OCI-LY1 (cell line): ENCODE results near the gene ZNF219.

Source experiments
- H2AFZ ChIP-seq: fragments of 200-600 bp; sonication (generic), shearing (Covaris generic); 2 replicates; pipeline ENCODE4 v1.6.0; 2014; ENCODE audit warnings: antibody characterized with exemption, mild to moderate bottlenecking, low read length
- H3F3A ChIP-seq: fragments of 200-600 bp; sonication (generic), shearing (Covaris generic); 2 replicates; pipeline ENCODE4 v1.6.0; 2014; ENCODE audit warnings: mild to moderate bottlenecking, antibody characterized with exemption, low read length, moderate library complexity; ENCODE audit not compliant: insufficient read depth
- H3K27ac ChIP-seq: fragments of 200-600 bp; sonication (generic); 2 replicates; pipeline ENCODE4 v1.5.1; 2014; ENCODE audit warnings: low read length, mixed run types, mild to moderate bottlenecking, low read depth; ENCODE audit not compliant: poor library complexity, severe bottlenecking
- H3K27me3 ChIP-seq: fragments of 200-600 bp; sonication (generic); 2 replicates; pipeline ENCODE4 v1.6.0; 2014; ENCODE audit warnings: antibody characterized with exemption, mild to moderate bottlenecking, low read length, moderate library complexity; ENCODE audit not compliant: insufficient read depth
- H3K36me3 ChIP-seq: fragments of 200-600 bp; sonication (generic); 2 replicates; pipeline ENCODE4 v1.6.1; 2014; ENCODE audit warnings: mild to moderate bottlenecking, antibody characterized with exemption, low read length, moderate library complexity, mixed read lengths; ENCODE audit not compliant: insufficient read depth
- H3K4me1 ChIP-seq: fragments of 200-600 bp; sonication (generic); 2 replicates; pipeline ENCODE4 v1.5.1; 2014; ENCODE audit warnings: mild to moderate bottlenecking, low read length, moderate library complexity; ENCODE audit not compliant: insufficient read depth, severe bottlenecking
- H3K4me2 ChIP-seq: fragments of 200-600 bp; sonication (generic), shearing (Covaris generic); 2 replicates; pipeline ENCODE4 v1.6.1; 2014; ENCODE audit warnings: low read length
- H3K4me3 ChIP-seq: fragments of 200-600 bp; sonication (generic); 2 replicates; pipeline ENCODE4 v1.5.1; 2014; ENCODE audit warnings: low read length, low read depth, mild to moderate bottlenecking, mixed read lengths; ENCODE audit not compliant: poor library complexity, severe bottlenecking
- H3K79me2 ChIP-seq: fragments of 200-600 bp; shearing (Covaris generic); 2 replicates; pipeline ENCODE4 v1.6.1; 2016; ENCODE audit warnings: mixed run types, low read length, mixed read lengths; ENCODE audit not compliant: insufficient read depth
- H3K9ac ChIP-seq: fragments of 200-600 bp; sonication (generic), shearing (Covaris generic); 2 replicates; pipeline ENCODE4 v1.6.1; 2014; ENCODE audit warnings: mild to moderate bottlenecking, low read length, mixed read lengths
- H3K9me2 ChIP-seq: fragments of 200-600 bp; sonication (generic), shearing (Covaris generic); 2 replicates; pipeline ENCODE4 v1.6.1; 2014; ENCODE audit warnings: low read depth, mild to moderate bottlenecking, low read length, mixed read lengths
- H3K9me3 ChIP-seq: fragments of 200-600 bp; shearing (Covaris generic); 2 replicates; pipeline ENCODE4 v1.6.1; 2014; ENCODE audit warnings: low read length, mixed read lengths
- H4K20me1 ChIP-seq: fragments of 200-600 bp; sonication (generic), shearing (Covaris generic); 2 replicates; pipeline ENCODE4 v1.6.0; 2016; ENCODE audit warnings: mild to moderate bottlenecking, low read length; ENCODE audit not compliant: insufficient read depth
- EZH2 ChIP-seq: fragments of 200-600 bp; sonication (generic), shearing (Covaris generic); IDR thresholded peaks from 2 replicates; pipeline ENCODE4 v1.8.0; 2017; ENCODE audit warnings: borderline replicate concordance, mixed run types, mild to moderate bottlenecking, antibody characterized with exemption, low read length, moderate library complexity, mixed read lengths
- TF ChIP-seq, protein P1 (sequence below): fragments of 200-600 bp; sonication (generic), shearing (Covaris generic); IDR thresholded peaks from 2 replicates; pipeline ENCODE4 v1.5.1; 2017; ENCODE audit warnings: mild to moderate bottlenecking, antibody characterized with exemption, low read length, moderate library complexity, mixed read lengths

ZNF219 gene

GRCh38 chr14:21083565-21084325 lies 14.7 kb downstream of the ZNF219 start:
- H3K4me1 ChIP-seq, result no peaks in the 10 kb centered on the region
- H3K9me3 ChIP-seq, result no peaks in the 10 kb centered on the region
- TF ChIP-seq EZH2, result no peak
- TF ChIP-seq, protein P1, sequence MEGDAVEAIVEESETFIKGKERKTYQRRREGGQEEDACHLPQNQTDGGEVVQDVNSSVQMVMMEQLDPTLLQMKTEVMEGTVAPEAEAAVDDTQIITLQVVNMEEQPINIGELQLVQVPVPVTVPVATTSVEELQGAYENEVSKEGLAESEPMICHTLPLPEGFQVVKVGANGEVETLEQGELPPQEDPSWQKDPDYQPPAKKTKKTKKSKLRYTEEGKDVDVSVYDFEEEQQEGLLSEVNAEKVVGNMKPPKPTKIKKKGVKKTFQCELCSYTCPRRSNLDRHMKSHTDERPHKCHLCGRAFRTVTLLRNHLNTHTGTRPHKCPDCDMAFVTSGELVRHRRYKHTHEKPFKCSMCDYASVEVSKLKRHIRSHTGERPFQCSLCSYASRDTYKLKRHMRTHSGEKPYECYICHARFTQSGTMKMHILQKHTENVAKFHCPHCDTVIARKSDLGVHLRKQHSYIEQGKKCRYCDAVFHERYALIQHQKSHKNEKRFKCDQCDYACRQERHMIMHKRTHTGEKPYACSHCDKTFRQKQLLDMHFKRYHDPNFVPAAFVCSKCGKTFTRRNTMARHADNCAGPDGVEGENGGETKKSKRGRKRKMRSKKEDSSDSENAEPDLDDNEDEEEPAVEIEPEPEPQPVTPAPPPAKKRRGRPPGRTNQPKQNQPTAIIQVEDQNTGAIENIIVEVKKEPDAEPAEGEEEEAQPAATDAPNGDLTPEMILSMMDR, result no peak
- no peak overlapping the region for H2AFZ ChIP-seq
- H3K4me2 ChIP-seq, result no peak overlapping the region
- peaks cover 9% of the 10 kb centered on the region; the same call in 1 of the 2 replicates for H3K27me3 ChIP-seq
- H3F3A ChIP-seq, result no peaks in the 10 kb centered on the region
- no peak overlapping the region for H3K27ac ChIP-seq
- no peaks in the 10 kb centered on the region for H3K9me2 ChIP-seq
- H3K4me3 ChIP-seq, result no peak overlapping the region
- H3K9ac ChIP-seq, result no peak overlapping the region
- no peaks in the 10 kb centered on the region for H4K20me1 ChIP-seq
- H3K36me3 ChIP-seq, result no peaks in the 10 kb centered on the region
- no peaks in the 10 kb centered on the region for H3K79me2 ChIP-seq

DNA sequence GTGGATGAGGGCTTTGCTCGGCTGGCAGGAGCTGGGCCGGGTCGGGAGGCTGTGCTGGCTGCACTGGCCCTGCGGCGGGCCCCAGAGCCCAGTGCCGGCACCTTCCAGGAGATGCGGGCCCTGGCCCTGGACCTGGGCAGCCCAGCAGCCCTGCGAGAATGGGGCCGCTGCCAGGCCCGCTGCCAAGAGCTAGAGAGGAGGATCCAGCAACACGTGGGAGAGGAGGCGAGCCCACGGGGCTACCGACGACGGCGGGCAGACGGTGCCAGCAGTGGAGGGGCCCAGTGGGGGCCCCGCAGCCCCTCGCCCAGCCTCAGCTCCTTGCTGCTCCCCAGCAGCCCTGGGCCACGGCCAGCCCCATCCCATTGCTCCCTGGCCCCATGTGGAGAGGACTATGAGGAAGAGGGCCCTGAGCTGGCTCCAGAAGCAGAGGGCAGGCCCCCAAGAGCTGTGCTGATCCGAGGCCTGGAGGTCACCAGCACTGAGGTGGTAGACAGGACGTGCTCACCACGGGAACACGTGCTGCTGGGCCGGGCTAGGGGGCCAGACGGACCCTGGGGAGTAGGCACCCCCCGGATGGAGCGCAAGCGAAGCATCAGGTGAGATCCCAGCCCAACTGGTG lies 16.8 kb downstream of the ZNF219 start:
- Histone ChIP-seq H3K4me3 (no peak overlapping the region), H3K36me3 (no peaks in the 10 kb centered on the region), H3K27me3 (peaks cover 9% of the 10 kb centered on the region; the same call in 1 of the 2 replicates), H3K9ac (no peak overlapping the region), H3K4me2 (no peak overlapping the region), H2AFZ (no peak overlapping the region), H3F3A (no peaks in the 10 kb centered on the region), H3K9me3 (no peaks in the 10 kb centered on the region), H4K20me1 (no peaks in the 10 kb centered on the region), H3K9me2 (no peaks in the 10 kb centered on the region), H3K4me1 (no peaks in the 10 kb centered on the region), H3K79me2 (no peaks in the 10 kb centered on the region), H3K27ac (no peak overlapping the region)
- TF ChIP-seq EZH2, result no peak
- TF ChIP-seq, protein P1, result no peak

DNA sequence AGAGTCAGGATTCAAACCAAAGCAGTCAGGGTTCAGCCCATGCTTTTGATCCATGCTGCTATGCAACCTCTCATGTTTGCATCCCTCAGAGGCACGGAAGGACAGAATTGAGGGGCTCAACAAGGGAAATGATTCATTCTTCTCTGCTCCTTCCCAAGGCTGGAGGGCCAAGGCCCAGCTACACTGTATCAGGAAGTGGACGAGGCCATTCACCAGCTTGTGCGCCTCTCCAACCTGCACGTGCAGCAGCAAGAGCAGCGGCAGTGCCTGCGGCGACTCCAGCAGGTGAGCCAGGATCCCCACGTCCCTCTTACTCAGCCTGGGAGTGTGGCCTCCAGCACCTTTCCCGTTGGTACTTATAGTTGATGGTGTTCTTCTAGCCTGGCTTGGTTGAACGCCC lies 19.7 kb downstream of the ZNF219 start:
- Histone ChIP-seq H3K4me3 (no peak overlapping the region), H3K79me2 (no peaks in the 10 kb centered on the region), H3K27me3 (peaks cover 9% of the 10 kb centered on the region; the same call in 1 of the 2 replicates), H3K9me2 (no peaks in the 10 kb centered on the region), H2AFZ (no peak overlapping the region), H3K9ac (no peak overlapping the region), H4K20me1 (no peaks in the 10 kb centered on the region), H3F3A (no peaks in the 10 kb centered on the region), H3K36me3 (no peaks in the 10 kb centered on the region), H3K27ac (no peak overlapping the region), H3K4me1 (no peaks in the 10 kb centered on the region), H3K9me3 (no peaks in the 10 kb centered on the region), H3K4me2 (no peak overlapping the region)
- TF ChIP-seq, protein P1, result no peak
- no peak for TF ChIP-seq EZH2
